Panc1 (cell line): ENCODE data around the gene KIAA2012. TPM values are rescaled to one million over a fixed set of nuclear protein-coding genes. Genes with fewer than 3 reads are reported as not detected.

Experiments used
- ATAC-seq: fragments of 200-7000 bp; cut with Tn5 transposase; 2 replicates; pipeline ENCODE4 v1.9.1; 2020; ENCODE audit warnings: mild to moderate bottlenecking, moderate library complexity
- Bru-seq: library from RNA; stranded (reverse); fragments of 400-500 nt; gene quantifications from one replicate; lab custom pipeline; 2021; lab: Mats Ljungman, UMichigan
- BruChase-seq, 2 experiments: library from RNA; stranded (reverse); fragments of 400-500 nt; gene quantifications; one replicate each; lab custom pipeline; 2021; lab: Mats Ljungman, UMichigan
- BruUV-seq: library from RNA; stranded (reverse); fragments of 400-500 nt; replicated peaks from 2 replicates; lab custom pipeline; 2021; lab: Mats Ljungman, UMichigan
- CTCF ChIA-PET: fragments of 300-600 bp; sonication (Branson Sonifier 250); formaldehyde crosslinking; loops from one replicate; lab custom pipeline; 2022; ENCODE audit warnings: antibody characterized with exemption; lab: Charles Lee
- POLR2A ChIA-PET: fragments of 300-600 bp; sonication (Branson Sonifier 250); formaldehyde crosslinking; loops from one replicate; lab custom pipeline; 2022; ENCODE audit warnings: antibody characterized with exemption; lab: Charles Lee
- DNase-seq: peaks from one replicate; pipeline ENCODE4 v3.0.0-alpha.2; 2010; ENCODE audit warnings: low read depth, low spot score
- H3K27ac ChIP-seq: 2 replicates; pipeline ENCODE4 v1.5.1; 2011; ENCODE audit warnings: mild to moderate bottlenecking, low read length, inconsistent platforms
- H3K27me3 ChIP-seq: fragments of 200-500 bp; sonication (Bioruptor generic); 2 replicates; pipeline ENCODE4 v1.6.0; 2014; ENCODE audit warnings: low read length, inconsistent platforms; ENCODE audit not compliant: control insufficient read depth, insufficient read depth
- H3K36me3 ChIP-seq: fragments of 200-500 bp; sonication (Bioruptor generic); 2 replicates; pipeline ENCODE4 v1.5.1; 2014; ENCODE audit warnings: inconsistent platforms, mild to moderate bottlenecking, low read length, moderate library complexity; ENCODE audit not compliant: control insufficient read depth, insufficient read depth
- H3K4me1 ChIP-seq: 2 replicates; pipeline ENCODE4 v1.5.1; 2011; ENCODE audit warnings: inconsistent platforms, mild to moderate bottlenecking, low read length, moderate library complexity; ENCODE audit not compliant: control insufficient read depth, insufficient read depth
- H3K4me3 ChIP-seq, 2 experiments: 2 replicates each; pipeline ENCODE4 v1.5.1; 2011 to 2012; ENCODE audit warnings: low read depth in 2 of 2, low read length in 2 of 2, mild to moderate bottlenecking in 2 of 2, inconsistent platforms in 1 of 2, moderate library complexity in 1 of 2
- H3K9me3 ChIP-seq: fragments of 200-500 bp; sonication (Bioruptor generic); 2 replicates; pipeline ENCODE4 v1.5.1; 2014; ENCODE audit warnings: low read depth, mild to moderate bottlenecking, inconsistent platforms, low read length, moderate library complexity; ENCODE audit not compliant: control insufficient read depth, insufficient read depth
- CTCF ChIP-seq: fragments of 450-650 bp; IDR thresholded peaks from 2 replicates; pipeline ENCODE4 v1.5.1; 2017; ENCODE audit warnings: mild to moderate bottlenecking
- POLR2AphosphoS5 ChIP-seq: IDR thresholded peaks from 2 replicates; pipeline ENCODE4 v1.6.1; 2012; ENCODE audit warnings: mild to moderate bottlenecking, low read depth, low read length, moderate library complexity
- REST ChIP-seq, 2 experiments: IDR thresholded peaks; 2 replicates each; pipeline ENCODE4 v1.6.1; 2011 to 2012; ENCODE audit warnings: low read depth in 2 of 2, control low read depth in 1 of 2, low read length in 1 of 2, mild to moderate bottlenecking in 1 of 2, moderate library complexity in 1 of 2; ENCODE audit not compliant: insufficient read depth in 1 of 2
- SIN3A ChIP-seq: IDR thresholded peaks from 2 replicates; pipeline ENCODE4 v1.6.1; 2012; ENCODE audit warnings: low read depth, mild to moderate bottlenecking, low read length, moderate library complexity, borderline replicate concordance; ENCODE audit not compliant: insufficient read depth
- TCF7L2 ChIP-seq: IDR thresholded peaks from 2 replicates; pipeline ENCODE4 v1.6.1; 2011; ENCODE audit warnings: mild to moderate bottlenecking, low read depth, low read length, inconsistent platforms
- in situ Hi-C: cut with HindIII; loops from 2 replicates; pipeline ENCODE4 v1.10.0; 2016; ENCODE audit warnings: low sequenced_read_pairs, low pct_unique_long_range_greater_than_20kb
- intact Hi-C: fragments of 100-400 bp; cut with micrococcal nuclease; formaldehyde crosslinking; loops from one replicate; pipeline ENCODE4 v1.10.0; 2022; ENCODE audit not compliant: unreplicated experiment
- long read RNA-seq: library from polyadenylated mRNA; unstranded; transcript quantifications from one replicate; pipeline ENCODE4 v2.0.0, GENCODE V29; 2021; ENCODE audit not compliant: unreplicated experiment
- polyA plus RNA-seq: library from polyadenylated mRNA; unstranded; fragments of >200 nt; gene quantifications from one replicate; pipeline ENCODE4 v1.2.1, GENCODE V29; 2012; ENCODE audit warnings: missing spikeins; ENCODE audit not compliant: insufficient read length
- total RNA-seq: library from RNA; stranded (reverse); gene quantifications from one replicate; pipeline ENCODE4 v1.2.1, GENCODE V29; 2021; ENCODE audit not compliant: unreplicated experiment

The KIAA2012 gene
- not detected for total RNA-seq
- polyA plus RNA-seq: not detected
- percentile 5 among the genes with signal in this experiment for Bru-seq, nascent RNA
- BruChase-seq, experiment 1, labeled RNA remaining after a 2-hour chase: percentile 2 among the genes with signal in this experiment
- percentile 4 among the genes with signal in this experiment for BruChase-seq, experiment 2, labeled RNA remaining after a 6-hour chase
- long read RNA-seq, partial matches to known transcripts: 0 of 1 reads
- long read RNA-seq, other reads (novel, unspliced or antisense): 1 of 1 reads

- DNase-seq (no peak), ATAC-seq (no peak)
- POLR2A ChIA-PET: no interaction called here
- H3K27ac ChIP-seq: no peak within 1 kb of the TSS
- in situ Hi-C loops (no loop called here), intact Hi-C loops (no loop called here)
- H3K36me3 ChIP-seq: no peaks in the 10 kb centered on the region
- H3K4me1 ChIP-seq: no peaks in the 10 kb centered on the region
- no peaks in the 10 kb centered on the region for H3K27me3 ChIP-seq
- H3K4me3 ChIP-seq: no peak within 1 kb of the TSS
- no peaks in the 10 kb centered on the region for H3K9me3 ChIP-seq
- BruUV-seq: no TSS peak
- CTCF ChIA-PET: interaction anchor here (0.7 kb wide), 1 partner anchor 202 kb away, joined by 3 read pairs; no protein-coding TSS in a partner anchor
- TF ChIP-seq TCF7L2: no peak
- no peak for TF ChIP-seq CTCF
- no peak for TF ChIP-seq REST (IDR thresholded peaks at IDR 0.05; ENCODE audit: insufficient read depth in 1 of 2, low read depth in 2 of 2, low read length in 1 of 2)
- no peak for TF ChIP-seq POLR2AphosphoS5
- TF ChIP-seq SIN3A: no peak
These were observed at the start of gene KIAA2012 for GRCh38 chr2:202072737-202073401. Gene KIAA2012 (plus strand): TSS chr2:202073255. CDS start chr2:202073628, 373 bp downstream.

- in situ Hi-C loops (no loop called here), intact Hi-C loops (no loop called here)
- POLR2A ChIA-PET: no interaction called here
- TF ChIP-seq TCF7L2 (no peak), REST (IDR thresholded peaks at IDR 0.05; ENCODE audit: insufficient read depth in 1 of 2, low read depth in 2 of 2, low read length in 1 of 2) (no peak), CTCF (no peak), POLR2AphosphoS5 (no peak), SIN3A (no peak)
- DNase-seq: no peak
- Histone ChIP-seq H3K36me3 (no peaks in the 10 kb centered on the region), H3K27ac (no peak overlapping the region), H3K27me3 (no peaks in the 10 kb centered on the region), H3K4me3 (no peak overlapping the region), H3K4me1 (no peaks in the 10 kb centered on the region), H3K9me3 (no peaks in the 10 kb centered on the region)
- no TSS peak for BruUV-seq
- no peak for ATAC-seq
- CTCF ChIA-PET: interaction anchor here (0.7 kb wide), 1 partner anchor 74 kb away, joined by 4 read pairs; no protein-coding TSS in a partner anchor
These were observed 49.2 kb upstream of the KIAA2012 start for GRCh38 chr2:202023904-202024266.
